Muscle layer of duodenum (tissue), 2 donors: ENCODE data around the gene CLDN6.

ENCODE experiments used
- H3K27ac ChIP-seq: one replicate; pipeline ENCODE4 v1.7.0; 2013; ENCODE audit warnings: mild to moderate bottlenecking, low read length
- H3K27me3 ChIP-seq: one replicate; pipeline ENCODE4 v1.7.0; 2013; ENCODE audit warnings: low read depth, mild to moderate bottlenecking, control low read depth, low read length
- H3K36me3 ChIP-seq, 2 donors: one replicate each; pipeline ENCODE4 v1.7.0; 2013; ENCODE audit warnings: low read length in 2 of 2, control low read depth in 1 of 2, mild to moderate bottlenecking in 1 of 2; ENCODE audit not compliant: insufficient read depth in 2 of 2, control insufficient read depth in 1 of 2
- H3K4me1 ChIP-seq, 2 donors: one replicate each; pipeline ENCODE4 v1.7.0; 2013; ENCODE audit warnings: low read length in 2 of 2, mild to moderate bottlenecking in 2 of 2, control low read depth in 1 of 2, moderate library complexity in 1 of 2; ENCODE audit not compliant: insufficient read depth in 2 of 2, control insufficient read depth in 1 of 2
- H3K4me3 ChIP-seq, 2 donors: one replicate each; pipeline ENCODE4 v1.7.0; 2013; ENCODE audit warnings: low read length in 2 of 2, low read depth in 1 of 2, mild to moderate bottlenecking in 1 of 2
- H3K9me3 ChIP-seq, 2 donors: one replicate each; pipeline ENCODE4 v1.7.0; 2013; ENCODE audit warnings: low read length in 2 of 2, control low read depth in 1 of 2, mild to moderate bottlenecking in 1 of 2; ENCODE audit not compliant: control insufficient read depth in 1 of 2
- donor health status: healthy.

CLDN6 gene

DNA sequence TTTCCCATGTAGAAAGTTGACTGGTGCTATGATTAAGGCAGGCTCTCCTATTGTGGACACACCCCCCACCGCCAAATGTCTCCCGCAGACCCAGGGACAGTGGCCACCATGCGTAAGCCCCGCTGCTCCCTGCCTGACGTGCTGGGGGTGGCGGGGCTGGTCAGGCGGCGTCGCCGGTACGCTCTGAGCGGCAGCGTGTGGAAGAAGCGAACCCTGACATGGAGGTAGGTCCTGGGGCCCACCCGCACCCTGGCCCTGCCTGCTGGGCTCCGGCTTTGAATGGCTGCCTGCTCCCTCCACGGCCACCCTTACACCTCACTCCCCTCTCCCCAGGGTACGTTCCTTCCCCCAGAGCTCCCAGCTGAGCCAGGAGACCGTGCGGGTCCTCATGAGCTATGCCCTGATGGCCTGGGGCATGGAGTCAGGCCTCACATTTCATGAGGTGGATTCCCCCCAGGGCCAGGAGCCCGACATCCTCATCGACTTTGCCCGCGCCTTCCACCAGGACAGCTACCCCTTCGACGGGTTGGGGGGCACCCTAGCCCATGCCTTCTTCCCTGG lies 32.0 kb upstream of the CLDN6 start:
- no peaks in the 10 kb centered on the region for H3K9me3 ChIP-seq
- H3K27me3 ChIP-seq = peaks cover 17% of the 10 kb centered on the region
- H3K27ac ChIP-seq = no peak overlapping the region
- no peaks in the 10 kb centered on the region for H3K36me3 ChIP-seq
- H3K4me3 ChIP-seq = no peak overlapping the region
- H3K4me1 ChIP-seq = peaks cover 0 to 16% of the 10 kb centered on the region in 2 donors

DNA sequence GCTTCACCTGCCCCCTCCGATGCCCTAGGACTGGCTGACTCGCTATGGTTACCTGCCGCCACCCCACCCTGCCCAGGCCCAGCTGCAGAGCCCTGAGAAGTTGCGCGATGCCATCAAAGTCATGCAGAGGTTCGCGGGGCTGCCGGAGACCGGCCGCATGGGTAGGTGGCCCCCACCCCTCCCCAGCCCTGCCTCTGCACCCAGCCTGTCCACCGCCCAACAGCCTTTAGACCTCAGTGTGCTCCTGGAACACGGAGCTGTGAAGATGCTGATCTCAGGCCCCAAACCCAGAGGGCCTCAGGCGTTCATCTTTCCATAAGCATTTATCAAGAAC lies 29.4 kb upstream of the CLDN6 start:
- H3K27me3 ChIP-seq = peaks cover 26% of the 10 kb centered on the region
- no peaks in the 10 kb centered on the region for H3K9me3 ChIP-seq
- H3K36me3 ChIP-seq = no peaks in the 10 kb centered on the region
- no peak overlapping the region for H3K27ac ChIP-seq
- H3K4me3 ChIP-seq = peak overlapping the region in 1 of 2 donors; percentile 73
- H3K4me1 ChIP-seq = peaks cover 0 to 16% of the 10 kb centered on the region in 2 donors

DNA sequence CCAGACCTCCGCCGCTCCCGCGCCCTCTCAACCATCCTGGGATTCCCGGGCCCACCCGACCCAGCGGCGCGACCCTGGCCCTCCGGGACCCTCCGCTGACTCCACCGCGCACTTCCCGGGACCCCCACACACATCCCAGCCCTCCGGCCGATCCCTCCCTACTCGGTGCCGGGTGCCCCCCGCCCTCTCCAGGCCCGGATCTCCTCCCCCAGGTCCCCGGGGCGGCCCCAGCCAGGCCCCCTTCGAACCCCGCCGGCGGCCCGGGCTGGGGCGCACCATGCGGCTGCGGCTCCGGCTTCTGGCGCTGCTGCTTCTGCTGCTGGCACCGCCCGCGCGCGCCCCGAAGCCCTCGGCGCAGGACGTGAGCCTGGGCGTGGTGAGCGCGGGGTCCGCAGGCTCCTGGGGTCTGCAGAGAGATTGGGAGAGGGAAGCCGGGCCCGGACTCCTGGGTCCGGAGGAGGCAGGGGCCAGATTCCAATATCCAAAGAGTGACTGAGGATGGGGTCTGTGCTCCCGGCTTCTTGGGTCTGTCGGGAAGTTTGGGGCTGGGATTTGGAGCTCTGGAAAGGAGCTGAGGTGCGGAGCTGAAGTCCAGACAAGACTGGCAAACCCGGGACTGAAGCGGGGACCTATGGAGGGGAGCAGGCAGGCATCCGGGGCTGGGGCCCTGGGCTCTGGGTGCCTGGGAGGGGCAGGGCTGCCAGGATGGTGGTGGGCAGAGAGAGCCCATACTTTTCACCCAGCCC lies 28.8 kb upstream of the CLDN6 start:
- Histone ChIP-seq H3K27me3 (peaks cover 26% of the 10 kb centered on the region), H3K9me3 (no peaks in the 10 kb centered on the region), H3K36me3 (no peaks in the 10 kb centered on the region), H3K27ac (no peak overlapping the region), H3K4me1 (peaks cover 0 to 16% of the 10 kb centered on the region in 2 donors), H3K4me3 (peak overlapping the region in 1 of 2 donors; percentile 73)

DNA sequence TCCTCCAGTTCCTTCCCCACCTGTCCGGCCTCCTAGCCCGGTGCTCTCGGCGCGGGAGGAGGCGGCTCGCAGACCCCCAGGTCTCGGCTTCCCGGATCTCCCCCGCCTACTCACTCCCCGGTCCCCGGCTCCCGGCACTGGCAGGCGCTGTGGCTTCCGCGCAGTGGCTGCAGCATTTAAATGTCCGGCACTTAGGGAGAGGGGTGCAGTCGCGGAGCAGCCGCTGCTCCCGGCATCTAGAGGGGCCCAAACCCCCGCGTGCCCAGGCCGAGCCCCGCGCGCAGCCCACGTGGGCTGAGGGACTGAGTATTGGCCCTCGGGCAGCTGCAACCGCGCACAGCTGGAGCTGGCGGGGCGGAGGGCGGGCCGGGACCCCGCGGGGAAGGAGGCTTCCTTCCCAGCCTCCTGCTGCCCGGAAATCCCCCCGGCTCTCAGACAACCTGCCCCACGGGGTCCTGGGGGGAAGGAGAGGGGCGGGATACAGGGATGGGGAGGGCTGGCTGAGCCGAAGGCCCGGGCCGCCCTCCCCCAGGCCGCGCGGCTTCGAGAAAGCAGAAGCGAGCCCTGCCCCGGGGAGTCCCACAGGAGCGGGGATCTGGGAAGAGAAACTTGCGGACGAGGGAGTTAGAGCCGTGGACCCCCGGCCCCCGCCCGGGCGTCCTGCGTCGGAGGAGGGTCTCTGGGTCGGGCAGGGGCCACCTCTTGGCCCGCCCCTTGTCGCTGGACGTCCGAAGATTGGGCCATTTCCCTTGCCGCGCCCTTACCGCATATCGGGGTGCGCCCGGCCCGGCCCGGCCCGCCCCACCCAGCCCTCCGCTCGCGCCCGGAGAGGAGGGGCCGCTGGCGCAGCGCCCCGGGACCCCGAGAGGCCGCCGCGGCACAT lies 28.0 kb upstream of the CLDN6 start, which contains the start of gene MMP25:
Gene MMP25 (plus strand): TSS at position 804 of the 883 bp plus-strand sequence. CDS start 357 bp downstream, outside the sequence.
- Histone ChIP-seq H3K27me3 (peaks cover 26% of the 10 kb centered on the region), H3K27ac (no peak within 1 kb of the TSS)

DNA sequence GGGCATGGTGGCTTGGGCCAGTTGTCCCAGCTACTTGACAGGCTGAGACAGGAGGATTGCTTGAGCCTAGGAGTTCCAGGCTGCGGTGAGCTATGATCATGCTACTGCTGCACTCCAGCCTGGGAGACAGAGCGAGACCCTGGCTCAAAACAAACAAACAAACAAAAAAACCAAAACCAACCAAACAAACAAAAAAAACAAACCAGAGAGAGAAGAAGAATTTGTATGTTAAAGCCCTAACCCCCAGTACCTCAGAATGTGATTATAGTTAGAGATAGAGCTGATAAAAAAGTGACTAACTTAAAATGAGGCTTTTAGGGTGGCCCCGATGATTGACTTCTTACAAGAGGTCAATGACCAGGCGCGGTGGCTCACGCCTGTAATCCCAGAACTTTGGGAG lies 26.7 kb upstream of the CLDN6 start:
- Histone ChIP-seq H3K27ac (no peak overlapping the region), H3K27me3 (peaks cover 26% of the 10 kb centered on the region), H3K4me3 (no peak overlapping the region), H3K9me3 (no peaks in the 10 kb centered on the region), H3K4me1 (peaks cover 0 to 16% of the 10 kb centered on the region in 2 donors), H3K36me3 (no peaks in the 10 kb centered on the region)

More for the DNA sequence above, 28.0 kb upstream of the CLDN6 start, which contains the start of gene MMP25:
- Histone ChIP-seq H3K4me1 (peaks cover 0 to 16% of the 10 kb centered on the region in 2 donors), H3K9me3 (no peaks in the 10 kb centered on the region), H3K4me3 (peak within 1 kb of the TSS; percentile 16 to 73), H3K36me3 (no peaks in the 10 kb centered on the region)

DNA sequence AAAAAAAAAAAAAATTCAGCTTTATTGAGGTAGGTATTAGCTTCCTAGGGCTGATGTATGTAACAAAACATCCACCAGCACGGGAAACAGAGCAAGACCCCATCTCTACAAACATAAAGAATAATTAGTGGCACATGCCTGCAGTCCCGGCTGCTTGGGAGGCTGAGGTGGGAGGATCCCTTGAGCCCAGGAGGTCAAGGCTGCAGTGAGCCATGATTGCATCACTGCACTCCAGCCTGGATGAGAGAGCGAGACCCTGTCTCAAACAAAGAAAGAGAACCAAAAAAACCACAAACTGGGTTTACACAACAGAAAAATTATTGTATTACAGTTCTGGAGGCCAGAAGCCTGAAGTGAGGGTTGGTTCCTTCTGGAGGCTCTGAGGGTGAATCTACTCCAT lies 24.4 kb upstream of the CLDN6 start:
- H3K9me3 ChIP-seq = no peaks in the 10 kb centered on the region
- no peaks in the 10 kb centered on the region for H3K36me3 ChIP-seq
- peaks cover 37% of the 10 kb centered on the region for H3K27me3 ChIP-seq
- peaks cover 0 to 16% of the 10 kb centered on the region in 2 donors for H3K4me1 ChIP-seq
- H3K27ac ChIP-seq = no peak overlapping the region
- no peak overlapping the region for H3K4me3 ChIP-seq

DNA sequence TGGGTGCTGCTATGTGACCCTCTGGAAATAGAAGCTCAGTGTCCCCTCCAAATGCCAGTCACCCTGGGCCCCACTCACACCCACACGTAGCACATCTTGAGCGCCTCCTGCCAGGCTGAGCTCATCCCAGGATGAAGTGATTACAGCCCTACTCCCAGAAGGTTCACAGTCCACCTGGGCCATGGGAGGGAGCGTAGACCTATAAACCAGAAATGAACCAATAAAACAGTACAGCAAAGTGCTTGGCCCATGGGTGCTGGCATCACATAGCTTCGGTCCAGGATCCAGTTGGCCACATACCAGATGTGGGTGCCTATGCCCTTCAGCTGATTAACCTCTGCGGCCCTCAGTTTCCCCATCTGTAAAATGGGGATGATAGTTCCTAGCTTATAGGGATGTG lies 20.9 kb upstream of the CLDN6 start:
- Histone ChIP-seq H3K27ac (no peak overlapping the region), H3K9me3 (no peaks in the 10 kb centered on the region), H3K4me1 (peaks cover 0 to 4% of the 10 kb centered on the region in 2 donors), H3K27me3 (peaks cover 31% of the 10 kb centered on the region), H3K36me3 (no peaks in the 10 kb centered on the region), H3K4me3 (no peak overlapping the region)

DNA sequence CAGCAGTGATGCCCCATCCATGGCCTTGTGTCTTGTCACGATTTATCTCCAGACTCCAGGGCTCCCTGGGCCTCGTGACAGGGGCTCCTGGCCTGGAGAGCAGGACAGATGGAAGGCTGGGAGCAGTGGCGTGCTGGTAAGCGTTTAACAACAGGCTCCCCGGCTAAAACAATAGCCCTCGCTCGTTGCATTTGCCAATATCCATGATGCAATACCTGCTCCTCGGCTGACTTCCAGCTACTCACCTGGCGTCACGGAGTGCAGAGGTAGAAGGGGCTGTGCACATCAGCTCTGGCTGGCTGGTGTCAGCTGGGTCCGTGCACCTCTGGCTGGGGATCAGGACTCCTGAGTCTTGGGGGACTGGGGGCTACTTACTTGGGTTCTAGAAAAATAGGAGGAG lies 20.3 kb upstream of the CLDN6 start:
- peaks cover 0 to 4% of the 10 kb centered on the region in 2 donors for H3K4me1 ChIP-seq
- H3K4me3 ChIP-seq = no peak overlapping the region
- H3K36me3 ChIP-seq = no peaks in the 10 kb centered on the region
- no peaks in the 10 kb centered on the region for H3K9me3 ChIP-seq
- H3K27me3 ChIP-seq = peaks cover 31% of the 10 kb centered on the region
- H3K27ac ChIP-seq = no peak overlapping the region

DNA sequence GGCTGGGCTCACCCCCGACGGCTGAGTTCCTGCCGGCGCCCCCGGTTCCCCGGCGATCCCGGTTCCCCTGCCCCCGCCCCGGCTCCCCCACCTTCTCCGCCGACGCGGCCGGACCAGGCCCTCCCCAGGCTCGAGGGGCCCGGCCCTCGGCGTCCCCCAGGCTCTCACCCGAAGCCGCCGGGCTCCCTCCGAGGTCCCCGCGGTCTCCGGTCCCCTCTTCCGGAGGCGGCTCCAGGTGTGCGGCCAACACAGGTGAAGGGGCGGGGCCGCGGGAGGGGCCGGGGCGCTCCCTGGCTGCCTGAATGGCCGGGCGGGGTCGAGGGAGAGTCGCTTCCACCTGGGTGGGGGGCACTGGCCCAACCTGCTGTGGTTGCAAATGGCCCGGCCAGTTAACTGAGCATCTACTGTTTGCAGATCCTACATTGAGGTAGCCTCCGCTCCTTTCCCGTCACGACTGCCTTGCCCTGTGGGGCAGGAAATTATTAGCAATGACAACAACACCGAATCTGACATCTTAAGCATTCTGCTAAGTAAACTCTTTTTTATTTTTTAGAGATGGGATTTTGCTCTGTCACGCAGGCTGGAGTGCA lies 18.8 kb upstream of the CLDN6 start, which contains the start of gene BICDL2:
Gene BICDL2 (minus strand): TSS at position 219 of the 590 bp plus-strand sequence. CDS start 1,448 bp downstream, outside the sequence.
- peaks cover 0 to 4% of the 10 kb centered on the region in 2 donors for H3K4me1 ChIP-seq
- H3K36me3 ChIP-seq = no peaks in the 10 kb centered on the region
- no peaks in the 10 kb centered on the region for H3K9me3 ChIP-seq
- peak within 1 kb of the TSS in 1 of 2 donors; percentile 33 for H3K4me3 ChIP-seq
- H3K27ac ChIP-seq = no peak within 1 kb of the TSS
- H3K27me3 ChIP-seq = peaks cover 31% of the 10 kb centered on the region

DNA sequence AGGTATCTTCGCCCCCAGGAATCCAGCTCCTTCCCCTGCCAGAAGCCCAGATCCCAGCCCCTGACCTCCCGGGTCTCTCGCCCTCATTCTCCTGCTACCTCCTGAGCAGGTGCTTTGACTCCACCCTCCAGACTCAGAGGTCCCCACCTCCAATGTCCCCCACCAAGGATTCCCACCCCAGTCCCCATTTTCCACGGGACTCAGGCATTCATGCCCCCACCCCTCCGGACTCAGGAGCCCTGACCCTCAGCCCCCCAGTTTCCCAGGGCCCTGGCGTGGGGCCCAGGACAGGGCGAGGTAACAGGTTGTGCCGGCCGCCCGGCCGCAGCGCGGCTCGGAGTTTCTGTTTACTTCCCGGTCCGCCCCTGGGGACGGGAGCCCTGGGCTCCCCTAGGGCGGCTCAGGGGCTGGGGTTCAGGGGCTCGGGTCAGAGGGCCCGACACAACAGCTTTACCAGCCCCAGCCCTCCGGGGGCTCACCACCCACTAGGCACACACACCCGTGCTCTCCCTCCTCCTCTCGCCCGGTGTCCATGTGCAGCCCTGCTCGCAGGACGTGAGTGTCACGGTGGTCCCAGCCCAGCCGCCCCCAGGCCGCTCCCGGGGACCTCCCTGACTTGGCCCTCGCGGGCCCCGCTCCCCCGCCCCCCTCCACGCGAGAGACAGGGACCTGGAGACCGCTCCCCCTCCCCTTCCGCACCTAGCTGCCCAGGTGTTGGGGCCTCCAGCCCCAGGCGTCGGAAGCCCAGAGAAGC lies 18.2 kb upstream of the CLDN6 start:
- peak overlapping the region in 1 of 2 donors; percentile 33 for H3K4me3 ChIP-seq
- H3K9me3 ChIP-seq = no peaks in the 10 kb centered on the region
- H3K27ac ChIP-seq = no peak overlapping the region
- H3K36me3 ChIP-seq = no peaks in the 10 kb centered on the region
- peaks cover 31% of the 10 kb centered on the region for H3K27me3 ChIP-seq
- H3K4me1 ChIP-seq = peaks cover 0 to 4% of the 10 kb centered on the region in 2 donors
